ENCODE data around the gene ERICH6.

DNA sequence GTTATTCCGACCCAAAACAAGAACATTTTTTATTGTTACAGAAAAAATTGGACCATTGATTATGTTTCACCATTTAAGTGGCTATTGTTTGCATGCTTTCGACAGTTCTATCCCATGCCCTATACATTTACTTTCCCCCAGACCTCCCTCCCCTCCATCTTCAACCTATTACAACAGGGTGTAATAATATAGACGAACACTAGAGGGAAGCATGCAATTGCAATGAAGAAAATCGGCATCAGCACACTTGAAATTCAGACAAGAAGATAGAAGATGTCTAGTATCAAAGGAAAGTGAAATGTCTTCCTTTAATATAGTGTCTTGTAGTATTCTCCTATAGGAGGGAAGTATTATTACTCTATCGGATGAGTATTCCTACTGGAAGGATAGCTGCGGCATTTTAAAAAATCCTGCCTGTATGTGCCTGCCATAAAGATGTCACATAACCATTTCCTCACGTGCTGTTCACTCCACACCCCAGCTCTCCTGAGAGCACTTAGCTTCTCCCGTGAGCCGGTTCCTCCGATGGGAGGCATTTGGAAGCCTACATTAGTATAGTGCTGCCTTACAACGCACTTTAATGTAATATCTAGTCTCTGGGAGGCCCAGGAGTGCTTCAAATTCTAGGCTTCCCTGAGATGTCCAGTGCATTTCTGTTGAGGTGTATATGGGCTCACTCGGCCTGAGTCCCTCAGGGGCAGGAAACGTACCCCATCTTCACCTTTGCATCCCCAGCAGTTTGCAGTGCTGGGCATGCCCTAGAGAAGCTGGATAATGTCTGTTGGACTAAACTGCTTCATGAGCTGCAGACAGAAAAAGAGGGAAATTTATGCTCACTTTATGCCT, 17.8 kb upstream of the ERICH6 start:
- TF ChIP-seq CTCF (IDR thresholded peaks at IDR 0.05), result peak; percentile 37 to 92 (median 86)
- no peak for TF ChIP-seq POLR2A (IDR thresholded peaks at IDR 0.05)

Data from body of pancreas (tissue), 4 donors.